ENCODE measurements around the gene NAMPT.

Gene NAMPT

DNA sequence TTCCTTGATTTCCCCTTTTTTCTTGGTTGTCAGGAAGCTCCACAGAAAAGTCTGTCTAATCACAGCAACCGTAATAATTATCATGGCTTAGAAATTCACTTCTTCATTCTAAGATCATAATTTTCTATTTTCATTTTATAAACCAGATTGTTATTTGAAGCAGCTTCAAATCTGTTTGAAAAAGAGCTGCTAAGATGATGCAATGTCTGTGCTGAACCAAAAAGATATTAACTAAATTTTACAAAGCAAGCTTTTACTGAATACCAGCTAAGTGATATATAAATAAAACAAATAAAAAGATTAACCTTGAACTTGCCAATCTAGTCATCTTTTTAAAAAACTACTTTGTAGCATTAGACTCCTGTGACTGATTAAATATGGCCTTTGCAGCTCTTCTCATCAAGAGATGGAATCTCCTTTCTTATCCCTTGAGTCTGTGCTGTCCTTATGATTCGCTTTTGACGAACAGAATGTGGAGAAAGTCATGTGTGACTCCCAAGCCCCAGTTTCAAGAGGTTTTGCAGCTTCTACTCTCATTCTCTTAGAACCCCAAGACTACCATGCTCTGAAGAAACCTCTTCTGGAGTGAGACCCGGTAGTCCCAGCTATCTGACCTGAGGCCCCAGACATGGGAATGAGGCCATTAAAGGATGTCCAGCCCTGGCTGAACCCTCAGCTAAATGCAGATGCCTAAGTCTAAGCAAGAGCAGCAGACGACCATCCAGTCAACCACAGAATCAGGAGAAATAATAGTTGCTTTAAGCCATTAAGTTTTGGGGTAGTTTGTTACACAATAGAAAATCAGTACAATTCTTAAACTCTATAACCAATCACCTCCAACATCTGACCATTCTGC, 14.4 kb downstream of the NAMPT start:
- no peak for DNase-seq

DNA sequence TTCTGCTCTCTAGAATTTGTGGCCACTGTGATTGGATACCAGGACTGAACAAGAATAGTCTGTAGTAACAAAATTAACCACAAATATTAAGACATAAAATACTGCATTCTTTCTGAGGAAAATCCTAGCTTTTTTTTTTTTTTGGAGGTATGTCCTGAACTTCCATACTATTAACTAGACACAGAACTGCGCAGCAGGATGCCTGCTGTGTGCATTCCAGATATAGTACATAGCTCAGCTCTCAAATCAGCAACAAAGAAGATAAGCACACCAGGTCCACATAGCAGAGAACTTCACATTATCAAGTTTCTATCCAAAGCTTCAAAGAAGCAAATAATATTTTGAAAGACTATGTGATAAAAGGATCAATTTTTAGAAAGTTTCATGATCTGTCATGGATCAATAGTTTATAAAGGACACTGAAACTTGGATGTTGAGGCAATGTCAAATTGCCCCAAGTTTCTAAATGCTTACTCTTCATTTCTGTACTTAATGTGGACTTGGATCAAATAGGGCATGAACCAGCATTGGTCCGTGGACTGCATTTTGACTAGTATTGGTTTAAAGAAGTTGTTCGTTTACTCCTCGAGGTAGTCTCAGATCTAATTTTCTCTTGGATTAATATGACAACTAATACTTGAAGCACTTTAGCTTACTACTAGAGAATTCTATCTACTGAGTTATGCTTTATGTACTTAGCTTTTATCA, 15.4 kb downstream of the NAMPT start:
- DNase-seq = no peak

DNA sequence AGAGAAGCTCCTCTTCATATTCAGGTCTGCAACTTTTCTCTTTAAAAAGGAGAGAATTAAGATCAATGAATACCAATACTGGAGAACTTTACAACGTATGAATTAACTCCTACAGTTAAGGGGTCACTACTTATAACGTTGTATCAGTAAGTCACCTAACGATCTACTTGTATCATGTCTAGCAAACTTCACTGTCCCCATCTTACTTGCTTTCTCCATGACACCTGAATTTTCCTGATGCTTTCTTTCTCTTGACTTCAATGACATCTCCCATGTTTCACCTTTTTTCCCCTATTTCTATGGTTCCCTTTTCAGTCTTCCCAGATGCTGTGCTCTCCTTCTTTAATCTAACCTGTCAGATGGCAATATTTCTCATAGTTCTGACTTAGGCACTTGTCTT, 19.6 kb downstream of the NAMPT start:
- no peak for DNase-seq

DNA sequence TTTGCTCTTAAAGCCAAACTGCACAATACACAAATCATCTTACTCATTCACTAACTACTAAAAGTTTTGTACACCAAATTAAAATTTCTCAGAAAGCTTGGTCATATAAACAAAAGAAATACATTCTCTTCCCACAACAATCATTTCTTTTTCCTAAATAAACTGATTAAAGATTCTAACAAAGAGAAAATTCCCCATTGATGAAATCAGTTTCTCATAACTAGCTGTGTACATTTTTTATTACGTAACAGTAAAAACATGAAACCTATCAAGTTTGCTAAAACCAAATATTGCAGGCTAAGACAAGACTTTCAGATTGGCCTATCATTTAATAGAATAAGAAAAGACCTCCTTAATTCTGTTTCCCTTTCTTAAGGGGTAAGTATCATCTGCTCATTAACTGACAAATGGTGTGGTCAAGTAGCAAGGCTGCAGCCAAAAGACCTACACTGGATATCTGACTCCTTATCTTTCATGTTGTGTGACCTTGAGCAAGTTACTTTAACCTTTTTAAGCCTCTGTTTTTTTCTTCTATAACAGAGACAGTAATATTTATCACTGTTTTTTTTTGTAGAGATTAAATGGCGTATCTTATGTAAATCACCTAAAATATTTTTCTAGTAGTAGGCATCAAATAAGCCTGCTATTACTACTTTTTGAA, 22.4 kb downstream of the NAMPT start:
- no peak for DNase-seq

DNA sequence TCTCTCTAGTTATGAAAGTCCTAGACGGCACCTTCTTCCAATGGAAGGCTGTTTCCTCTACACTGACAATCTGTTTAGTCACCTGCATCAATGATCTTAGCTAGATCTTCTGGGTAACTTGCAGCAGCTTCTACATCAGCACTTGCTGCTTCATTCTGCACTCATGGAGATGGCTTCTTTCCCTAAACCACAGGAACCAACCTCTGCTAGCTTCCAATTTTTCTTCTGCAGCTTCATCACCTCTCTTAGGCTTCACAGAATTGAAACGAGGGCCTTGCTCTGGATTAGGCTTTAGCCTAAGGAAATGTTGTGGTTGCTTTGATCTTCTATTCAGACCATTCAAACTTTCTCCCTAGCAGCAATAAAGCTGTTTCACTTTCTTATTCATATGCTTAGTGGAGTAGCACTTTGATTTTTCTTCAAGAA, 24.6 kb downstream of the NAMPT start:
- no peak for DNase-seq

DNA sequence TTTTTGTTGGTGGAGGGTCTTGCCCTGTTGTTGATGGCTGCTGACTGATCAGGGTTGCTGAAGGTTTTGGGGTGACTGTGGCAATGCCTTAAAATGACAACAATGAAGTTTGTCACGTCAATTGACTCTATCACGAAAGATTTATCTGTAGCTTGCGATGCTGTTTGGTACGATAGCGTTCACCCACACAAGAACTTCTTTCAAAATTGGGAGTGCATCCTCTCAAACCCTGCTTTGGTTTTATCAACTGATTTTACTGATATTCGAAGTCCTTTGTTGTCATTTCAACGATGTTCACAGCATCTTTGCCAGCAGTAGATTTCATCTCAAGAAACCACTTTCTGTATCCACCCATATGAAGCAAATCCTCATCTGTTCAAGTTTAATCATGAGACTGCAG, 26.0 kb downstream of the NAMPT start:
- DNase-seq = no peak

DNA sequence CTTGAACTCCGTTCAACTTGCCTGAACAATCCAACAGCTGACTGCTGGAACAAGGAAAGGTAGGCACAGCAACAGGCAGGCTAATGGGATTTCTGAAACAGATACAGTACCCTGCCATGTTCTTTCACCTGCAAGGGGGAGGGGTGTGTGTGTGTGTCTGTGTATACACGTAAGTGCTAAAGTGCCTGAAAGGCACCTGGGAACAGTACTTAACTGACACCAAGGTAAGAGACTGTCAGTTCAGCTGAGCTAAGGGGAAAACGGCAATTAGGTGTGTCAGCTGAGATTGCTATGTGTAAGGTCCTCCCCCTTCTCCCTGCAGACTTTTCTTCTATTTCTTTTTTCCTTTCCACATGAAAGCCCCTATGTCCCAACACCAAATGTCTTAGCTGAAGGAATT, 27.0 kb downstream of the NAMPT start:
- DNase-seq = no peak

DNA sequence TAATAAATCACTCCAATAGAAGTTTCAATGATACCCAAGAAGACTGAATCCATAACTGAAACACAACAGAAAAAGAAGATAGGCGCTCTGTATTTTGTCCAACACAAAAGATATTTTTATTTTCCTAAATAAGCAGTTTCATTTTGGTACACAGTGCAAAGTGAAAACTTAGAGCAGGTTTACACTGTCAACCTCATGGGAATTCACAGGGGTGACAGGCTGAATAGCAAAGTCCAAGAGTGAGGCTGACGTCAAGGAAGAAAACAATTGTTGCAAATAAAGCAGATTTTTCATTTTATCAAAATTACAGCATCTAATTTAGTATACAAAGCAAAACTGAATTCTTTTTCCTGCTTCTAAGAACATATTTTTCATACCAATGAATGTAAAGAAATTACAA, 28.6 kb downstream of the NAMPT start:
- no peak for DNase-seq

DNA sequence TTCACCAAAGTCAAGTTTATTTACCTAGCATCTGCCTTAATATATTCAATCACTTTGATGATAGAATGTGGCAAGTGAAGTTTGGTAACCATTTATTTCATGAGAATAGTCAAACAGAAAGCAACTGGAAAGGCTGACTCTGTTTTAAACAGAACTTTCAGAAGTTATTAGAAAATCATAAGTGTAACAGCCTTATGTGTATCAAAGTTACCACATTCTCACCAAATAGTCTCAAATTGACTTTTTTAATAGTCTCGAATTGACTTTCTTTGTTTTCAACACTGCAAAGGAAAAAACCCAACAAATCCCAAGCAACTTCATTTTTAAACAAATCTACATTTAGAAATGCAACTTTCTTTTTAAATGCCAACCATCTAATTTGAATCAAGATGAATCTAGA, 29.5 kb downstream of the NAMPT start:
- no peak for DNase-seq

DNA sequence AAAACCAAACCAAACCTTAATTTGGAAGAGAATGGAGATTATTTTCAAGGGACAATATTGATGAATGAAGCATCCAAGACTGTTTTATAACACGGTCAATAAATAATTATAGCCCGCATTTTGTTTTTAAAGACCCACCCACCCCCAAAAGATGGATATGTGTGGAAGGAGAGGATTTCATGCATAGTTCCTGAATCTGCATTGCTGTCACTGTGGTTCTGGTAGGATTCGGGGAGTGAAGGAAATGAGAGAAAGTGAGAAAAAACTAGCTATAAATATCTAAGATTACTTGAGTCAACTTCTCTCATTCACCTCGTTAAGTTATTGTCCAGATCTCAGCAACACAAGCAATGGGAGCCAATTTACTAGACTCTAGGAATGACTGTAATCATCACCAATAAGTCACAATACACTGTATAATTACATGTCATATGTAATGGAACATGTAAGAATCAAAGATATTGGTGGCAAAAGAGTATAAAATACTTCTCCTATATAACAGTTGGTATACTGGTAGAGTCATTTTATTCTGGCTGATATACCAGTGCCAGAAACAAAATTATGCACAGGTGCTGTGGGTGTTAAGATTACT, 30.2 kb downstream of the NAMPT start:
- no peak for DNase-seq

DNA sequence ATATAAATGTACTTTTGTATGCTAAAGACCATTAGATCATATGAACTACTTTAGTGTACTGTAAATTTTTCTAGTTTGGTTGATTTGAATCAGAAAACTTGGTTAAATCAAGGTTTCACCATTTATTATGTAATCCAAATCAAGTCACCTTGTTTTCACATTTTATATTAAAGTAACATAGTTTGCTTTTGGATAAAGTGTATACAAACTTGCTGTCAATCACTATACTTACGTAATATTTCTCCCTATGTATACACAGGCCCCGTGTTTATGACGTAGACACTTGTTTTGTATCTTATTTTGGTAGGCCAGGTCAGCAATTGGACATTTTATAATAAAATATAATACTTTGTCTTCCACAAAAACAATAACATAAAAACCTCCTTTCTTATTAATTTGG, 32.2 kb downstream of the NAMPT start:
- no peak for DNase-seq

DNA sequence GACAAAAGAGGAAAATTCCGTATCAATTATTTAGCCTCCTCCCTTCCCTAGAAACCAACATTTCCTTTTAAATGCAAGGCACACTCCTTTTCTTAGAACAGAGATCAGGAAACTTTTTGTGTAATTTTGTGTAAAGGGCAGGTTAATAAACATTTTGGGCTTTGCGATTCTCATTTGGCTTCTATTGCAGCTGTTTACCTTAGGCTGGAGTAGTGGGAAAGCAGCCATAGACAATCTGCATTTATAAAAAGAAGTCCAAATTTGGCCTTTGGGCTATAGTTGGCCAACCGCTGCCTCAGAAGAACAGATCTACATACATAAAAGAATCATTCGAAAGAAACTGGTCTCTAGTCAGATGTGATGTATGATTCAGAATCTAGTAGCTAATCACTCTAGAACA, 35.3 kb downstream of the NAMPT start:
- DNase-seq = no peak

DNA sequence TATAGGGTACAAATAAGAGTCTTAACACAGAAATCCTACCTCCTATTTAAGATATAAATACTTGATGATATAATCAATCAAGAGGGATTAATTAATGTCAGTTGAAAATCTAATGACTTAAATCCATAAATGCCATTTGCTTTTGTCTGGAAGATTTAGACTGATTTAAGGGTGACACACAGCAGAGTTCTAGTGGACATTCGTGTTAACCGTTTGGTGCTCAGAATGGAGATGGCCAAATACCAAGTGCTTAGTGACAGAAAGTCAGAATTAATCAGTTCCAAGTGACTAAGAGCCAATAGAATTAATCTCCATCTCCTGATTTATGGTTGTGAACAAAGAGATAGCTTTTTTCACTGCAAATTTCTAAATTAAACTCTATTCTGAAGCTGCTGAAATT, 36.2 kb downstream of the NAMPT start:
- DNase-seq = no peak

DNA sequence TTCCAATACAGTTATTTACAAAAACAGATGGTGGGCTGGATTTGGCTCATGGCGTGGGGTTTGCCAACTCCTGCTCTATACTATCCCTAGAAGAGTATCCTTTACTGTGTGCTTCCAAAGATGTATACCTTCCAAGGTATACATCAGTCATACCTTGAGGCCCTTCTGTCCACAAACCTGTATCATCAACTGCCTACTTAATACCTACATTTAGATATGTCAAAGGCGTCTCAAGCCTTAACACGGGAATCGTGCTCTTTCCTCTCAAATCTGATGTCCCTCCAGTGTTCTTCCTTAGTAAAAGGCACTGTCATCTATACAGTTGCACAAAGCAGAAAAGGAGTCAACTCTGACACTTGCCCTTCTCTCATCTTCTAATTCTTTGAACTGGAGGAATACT, 36.9 kb downstream of the NAMPT start:
- no peak for DNase-seq

DNA sequence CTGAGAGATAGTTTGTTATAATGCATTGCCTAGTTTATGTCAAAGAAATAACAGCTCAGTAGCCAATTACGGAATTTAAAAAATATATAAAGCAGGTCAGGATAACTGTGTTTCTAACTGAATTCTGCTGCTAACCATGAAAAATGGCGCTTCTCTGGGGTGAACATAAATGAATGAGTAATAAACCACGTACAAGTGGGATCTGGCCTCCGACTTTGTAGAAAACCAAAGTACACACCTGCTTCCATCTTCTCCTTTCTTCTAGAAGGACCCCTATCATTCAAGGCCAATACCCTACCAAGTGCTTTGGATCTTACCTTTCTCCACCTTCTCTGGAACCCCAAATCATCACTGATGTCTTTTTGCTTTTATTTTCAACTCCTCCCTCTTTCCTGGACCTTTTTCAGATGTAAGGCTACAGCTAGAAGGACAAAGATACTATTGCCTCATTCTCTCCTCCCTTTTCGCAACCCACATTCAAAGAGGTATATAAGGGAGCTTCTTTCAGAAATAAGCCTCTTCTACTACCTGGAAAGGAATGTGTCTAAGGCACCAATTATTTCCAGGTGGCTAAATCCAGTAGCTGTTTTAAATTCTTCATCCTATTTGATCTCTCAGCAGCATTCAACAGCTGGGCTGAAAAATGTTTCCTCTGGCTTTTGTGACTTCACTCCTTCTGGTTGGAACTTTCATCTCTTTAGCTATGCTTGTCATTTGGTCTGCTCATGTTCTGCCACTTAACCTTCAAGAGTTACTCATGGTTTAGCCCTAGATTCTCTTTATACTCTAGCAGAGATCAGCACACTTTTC, 37.7 kb downstream of the NAMPT start:
- no peak for DNase-seq

DNA sequence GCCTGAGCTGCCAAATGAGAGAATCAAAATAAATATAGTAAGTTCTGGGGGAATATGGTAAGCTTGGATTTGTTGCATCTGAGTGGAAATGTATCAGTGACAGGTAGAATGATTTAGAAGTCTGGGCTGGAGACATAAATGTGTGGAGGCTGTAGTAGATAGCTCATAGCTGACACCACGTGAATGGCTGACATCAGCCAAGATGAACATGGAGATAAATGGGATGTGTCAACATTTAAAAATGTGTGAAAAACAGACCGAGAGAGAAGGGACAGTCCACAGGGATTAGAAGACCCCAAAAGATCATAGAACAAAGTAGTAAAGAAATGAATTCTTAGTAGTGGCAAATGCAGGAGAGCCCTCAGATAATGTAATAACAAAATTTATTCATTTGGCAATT, 40.9 kb downstream of the NAMPT start:
- DNase-seq = no peak

DNA sequence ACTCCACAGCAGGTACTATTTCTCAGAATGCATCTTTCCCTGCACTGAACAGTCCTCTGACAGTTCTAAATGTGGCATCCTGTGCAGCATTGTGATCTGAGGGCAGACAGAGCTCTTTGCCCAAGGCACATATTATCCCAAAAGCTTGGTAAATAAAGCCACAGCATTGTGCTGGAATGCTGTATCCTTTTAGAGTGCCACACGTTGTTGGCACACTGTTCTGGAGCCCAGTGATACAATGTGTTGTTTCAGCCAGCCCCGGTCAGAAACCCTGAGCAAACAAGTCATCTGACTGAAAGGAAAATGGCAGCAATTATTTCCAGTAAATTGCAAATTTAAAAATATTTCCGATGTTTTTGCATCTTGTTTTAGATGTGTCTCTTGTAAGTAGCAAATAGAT, 45.4 kb downstream of the NAMPT start:
- DNase-seq = no peak

DNA sequence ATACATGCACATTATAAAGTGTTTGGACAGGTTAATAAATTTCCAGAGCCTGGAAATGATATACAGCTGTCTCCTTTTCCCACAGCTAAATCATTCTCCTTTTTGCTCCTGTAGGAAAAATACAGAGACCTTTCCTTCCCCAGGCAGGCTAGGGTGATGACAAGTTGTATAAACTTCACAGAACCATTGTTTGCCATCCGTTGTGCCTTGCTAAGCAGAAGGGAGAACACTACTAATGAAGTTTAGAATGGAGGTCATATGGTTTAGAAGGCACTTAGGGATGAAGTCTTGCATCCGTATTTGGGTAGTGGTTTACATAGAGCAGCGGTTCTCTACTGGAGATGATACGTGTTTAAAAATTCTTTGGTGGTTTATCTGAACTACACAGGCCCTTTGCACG, 46.0 kb downstream of the NAMPT start:
- no peak for DNase-seq

DNA sequence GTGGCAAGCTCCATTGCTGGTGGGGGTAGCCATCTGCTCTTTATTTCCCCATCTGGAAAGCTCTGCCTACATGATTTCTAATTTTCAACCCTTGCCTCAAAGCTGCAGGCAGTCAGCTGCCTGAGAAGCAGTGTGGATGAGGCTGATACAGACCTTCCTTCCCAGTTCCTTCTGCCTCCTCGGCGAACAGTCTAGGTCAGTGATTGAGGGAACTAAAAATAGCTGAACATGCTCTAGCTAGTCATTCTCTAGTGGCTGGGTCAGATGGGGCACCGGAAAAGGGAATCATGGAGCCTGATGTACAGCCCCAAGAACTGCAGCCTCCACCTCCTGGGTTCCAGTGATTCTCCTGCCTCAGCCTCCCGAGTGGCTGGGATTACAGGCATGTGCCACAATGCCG, 48.7 kb downstream of the NAMPT start:
- no peak for DNase-seq

DNA sequence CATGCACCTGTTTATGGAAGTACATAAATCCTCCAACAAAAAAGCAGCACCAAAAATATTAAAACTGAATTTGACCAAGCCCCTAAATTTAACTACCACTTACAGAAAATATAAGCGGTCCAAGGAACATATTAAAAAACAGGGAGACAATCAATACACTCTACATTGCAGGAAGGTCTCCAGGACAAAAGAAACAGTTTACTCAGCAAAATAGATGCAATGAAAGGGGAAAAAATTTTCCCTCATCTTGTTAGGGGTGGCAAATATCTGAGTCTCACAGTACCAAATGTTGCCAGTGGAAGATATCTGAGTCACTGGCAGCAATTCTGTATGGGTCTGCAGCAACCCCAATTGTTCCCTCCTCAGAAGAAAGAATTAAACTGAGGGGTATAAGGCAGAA, 50.4 kb downstream of the NAMPT start:
- DNase-seq = no peak

DNA sequence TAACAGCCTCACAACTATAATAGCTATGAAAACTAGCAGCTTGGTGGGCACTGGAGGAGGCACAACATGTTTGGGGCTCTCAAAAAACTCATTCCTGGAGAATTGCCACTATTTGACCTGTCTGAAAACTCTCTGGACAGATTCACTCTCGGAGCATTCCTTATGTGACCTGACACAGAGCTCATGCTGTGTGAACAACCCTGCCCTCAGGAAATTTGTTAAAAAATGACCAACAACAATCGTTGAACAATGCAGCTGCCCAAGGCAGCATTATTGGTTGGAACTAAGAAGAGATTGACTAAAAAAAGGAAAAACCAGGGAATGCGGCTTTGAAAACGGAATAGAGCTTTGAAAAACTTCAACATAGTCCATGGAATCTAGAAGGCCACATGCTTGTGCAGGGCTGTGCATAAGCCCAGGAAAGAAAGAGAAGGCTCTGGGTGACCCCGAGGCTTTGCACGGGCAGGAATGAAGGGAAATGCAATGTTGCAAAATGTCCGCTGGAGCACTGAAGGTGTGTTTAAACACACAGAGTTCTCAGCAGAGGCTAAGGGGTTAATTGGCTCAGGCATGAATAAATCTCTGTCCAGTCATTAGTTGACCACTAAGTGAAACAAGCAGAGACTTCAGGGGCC, 52.8 kb downstream of the NAMPT start:
- no peak for DNase-seq

DNA sequence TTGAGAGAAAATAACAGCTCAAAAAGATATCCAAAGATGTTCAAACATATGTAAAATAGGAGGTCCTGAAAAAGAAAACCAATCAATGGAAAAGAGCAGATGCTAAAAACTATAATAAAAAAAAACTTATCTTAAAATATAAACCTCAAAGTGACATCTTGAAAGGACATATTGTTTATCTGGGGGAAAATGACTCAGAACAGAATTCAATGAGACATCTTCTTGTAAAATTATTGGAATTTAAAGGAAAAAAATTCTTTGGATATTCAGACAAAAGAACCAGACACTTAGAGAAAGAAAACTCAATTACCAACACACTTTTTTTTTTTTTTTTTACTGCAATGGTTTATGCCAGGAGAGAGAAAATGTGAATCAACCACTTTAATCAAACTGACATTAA, 58.9 kb downstream of the NAMPT start:
- no peak for DNase-seq

Data from DMS153 (cell line).